Nephron (organoid): ENCODE results near the gene LILRB4.
"Not testable (repeated sequence)": the region's sequence is repeated elsewhere in the genome, so short reads cannot be mapped to it uniquely, and the experiment has no call there.

Source experiments
- H3K27ac Mint-ChIP-seq, 3 experiments: 2 replicates each; pipeline ENCODE4 v1.8.0; 2020; ENCODE audit warnings: mixed read lengths in 3 of 3, mild to moderate bottlenecking in 2 of 3, moderate library complexity in 1 of 3
- H3K27me3 Mint-ChIP-seq: 2 replicates; pipeline ENCODE4 v1.8.0; 2021; ENCODE audit warnings: low read depth, mild to moderate bottlenecking, moderate library complexity, mixed read lengths
- H3K36me3 Mint-ChIP-seq: 2 replicates; pipeline ENCODE4 v1.8.0; 2020; ENCODE audit warnings: low read depth, mixed read lengths
- H3K4me1 Mint-ChIP-seq: 2 replicates; pipeline ENCODE4 v1.8.0; 2020; ENCODE audit warnings: mixed read lengths
- H3K4me3 Mint-ChIP-seq, 3 experiments: 2 replicates each; pipeline ENCODE4 v1.8.0; 2020; ENCODE audit warnings: mild to moderate bottlenecking in 3 of 3, mixed read lengths in 3 of 3, moderate library complexity in 2 of 3
- H3K9me3 Mint-ChIP-seq: 2 replicates; pipeline ENCODE4 v1.8.0; 2020; ENCODE audit warnings: mixed read lengths
- TF ChIP-seq, protein P1 (sequence below), 3 experiments: fragments of 200-600 bp; sonication (generic); IDR thresholded peaks; one replicate each; pipeline ENCODE4 v1.5.0; 2021; ENCODE audit warnings: antibody characterized with exemption in 3 of 3; ENCODE audit not compliant: unreplicated experiment in 3 of 3

LILRB4 gene

DNA sequence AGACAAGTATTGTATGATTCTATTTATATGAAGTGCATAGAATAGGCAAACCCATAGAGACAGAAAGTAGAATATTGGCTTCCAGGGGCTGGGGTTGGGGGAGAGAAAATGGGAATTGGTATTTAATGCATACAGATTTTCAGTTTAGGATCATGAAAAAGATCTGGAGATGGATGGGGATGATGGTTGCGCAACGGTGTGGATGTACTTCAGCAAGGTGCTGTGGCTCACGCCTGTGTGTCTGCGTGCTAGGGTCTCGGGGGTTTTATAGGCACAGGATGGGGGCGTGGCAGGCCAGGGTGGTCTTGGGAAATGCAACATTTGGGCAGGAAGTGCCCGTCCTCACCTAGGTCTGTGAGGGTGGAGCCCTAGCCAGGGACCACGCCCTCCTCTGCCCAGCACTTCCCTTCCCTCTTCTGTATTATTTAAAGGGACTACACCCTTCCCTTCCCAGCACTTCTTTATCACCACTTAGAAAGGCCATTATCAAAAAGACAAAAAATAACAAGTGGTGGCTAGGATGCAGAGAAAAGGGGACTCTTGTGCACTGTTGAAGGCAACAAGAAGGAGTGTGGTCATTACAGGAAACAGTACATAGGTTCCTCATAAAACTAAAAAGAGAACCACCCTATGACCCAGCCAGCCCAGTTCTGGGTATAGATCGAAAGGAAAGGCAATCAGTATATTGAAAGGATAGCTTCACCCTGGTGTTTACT is 29.0 kb downstream of the LILRB4 start:
- TF ChIP-seq, protein P1, sequence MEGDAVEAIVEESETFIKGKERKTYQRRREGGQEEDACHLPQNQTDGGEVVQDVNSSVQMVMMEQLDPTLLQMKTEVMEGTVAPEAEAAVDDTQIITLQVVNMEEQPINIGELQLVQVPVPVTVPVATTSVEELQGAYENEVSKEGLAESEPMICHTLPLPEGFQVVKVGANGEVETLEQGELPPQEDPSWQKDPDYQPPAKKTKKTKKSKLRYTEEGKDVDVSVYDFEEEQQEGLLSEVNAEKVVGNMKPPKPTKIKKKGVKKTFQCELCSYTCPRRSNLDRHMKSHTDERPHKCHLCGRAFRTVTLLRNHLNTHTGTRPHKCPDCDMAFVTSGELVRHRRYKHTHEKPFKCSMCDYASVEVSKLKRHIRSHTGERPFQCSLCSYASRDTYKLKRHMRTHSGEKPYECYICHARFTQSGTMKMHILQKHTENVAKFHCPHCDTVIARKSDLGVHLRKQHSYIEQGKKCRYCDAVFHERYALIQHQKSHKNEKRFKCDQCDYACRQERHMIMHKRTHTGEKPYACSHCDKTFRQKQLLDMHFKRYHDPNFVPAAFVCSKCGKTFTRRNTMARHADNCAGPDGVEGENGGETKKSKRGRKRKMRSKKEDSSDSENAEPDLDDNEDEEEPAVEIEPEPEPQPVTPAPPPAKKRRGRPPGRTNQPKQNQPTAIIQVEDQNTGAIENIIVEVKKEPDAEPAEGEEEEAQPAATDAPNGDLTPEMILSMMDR (IDR thresholded peaks at IDR 0.05; ENCODE audit: unreplicated experiment in 3 of 3), result no peak
- H3K27ac Mint-ChIP-seq, result no peak overlapping the region
- no peak overlapping the region for H3K4me3 Mint-ChIP-seq

DNA sequence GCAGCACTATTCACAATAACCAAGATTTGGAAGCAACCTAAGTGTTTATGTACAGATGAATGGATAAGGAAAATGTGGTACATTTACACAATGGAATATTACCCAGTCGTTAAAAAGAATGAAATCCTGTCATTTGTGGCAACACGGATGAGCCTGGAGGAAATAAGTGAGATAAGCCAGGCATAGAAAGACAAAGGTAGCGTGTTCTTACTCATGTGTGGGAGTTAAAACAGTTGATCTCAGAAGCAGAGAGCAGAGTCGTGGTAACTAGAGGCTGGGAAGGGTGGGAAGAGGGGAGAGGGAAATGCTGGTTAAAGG is 29.5 kb downstream of the LILRB4 start:
- H3K27ac Mint-ChIP-seq, result no peak overlapping the region
- peaks cover 34% of the 10 kb centered on the region for H3K9me3 Mint-ChIP-seq
- TF ChIP-seq, protein P1 (IDR thresholded peaks at IDR 0.05; ENCODE audit: unreplicated experiment in 3 of 3), result no peak
- H3K4me1 Mint-ChIP-seq, result no peaks in the 10 kb centered on the region
- no peaks in the 10 kb centered on the region for H3K27me3 Mint-ChIP-seq
- H3K4me3 Mint-ChIP-seq, result no peak overlapping the region
- no peaks in the 10 kb centered on the region for H3K36me3 Mint-ChIP-seq

More for the DNA sequence above, 29.0 kb downstream of the LILRB4 start:
- Mint-ChIP-seq H3K27me3 (no peaks in the 10 kb centered on the region), H3K9me3 (peaks cover 34% of the 10 kb centered on the region), H3K36me3 (no peaks in the 10 kb centered on the region), H3K4me1 (no peaks in the 10 kb centered on the region)

DNA sequence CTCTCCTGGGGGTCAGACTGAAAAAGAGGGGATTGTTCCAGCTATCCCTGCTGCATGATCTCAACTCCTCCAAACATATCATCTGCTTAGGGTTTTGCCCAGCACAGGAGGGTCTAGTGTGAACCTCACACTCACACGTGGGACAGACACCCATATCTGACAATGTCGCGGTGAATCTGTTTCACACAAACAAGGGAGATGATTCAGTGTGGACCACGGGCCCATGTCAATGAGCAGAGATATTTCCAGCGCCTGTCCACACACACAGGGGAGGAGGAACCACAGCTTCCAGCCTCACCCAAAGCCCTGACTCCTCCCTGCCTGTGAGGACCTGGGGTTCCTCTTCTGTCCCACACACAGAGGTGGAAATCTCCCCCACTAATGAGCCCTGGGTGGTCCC is 31.9 kb downstream of the LILRB4 start:
- peaks cover 4% of the 10 kb centered on the region for H3K36me3 Mint-ChIP-seq
- H3K4me1 Mint-ChIP-seq, result no peaks in the 10 kb centered on the region
- H3K9me3 Mint-ChIP-seq, result peaks cover 43% of the 10 kb centered on the region
- no peak overlapping the region for H3K4me3 Mint-ChIP-seq
- no peaks in the 10 kb centered on the region for H3K27me3 Mint-ChIP-seq
- TF ChIP-seq, protein P1 (IDR thresholded peaks at IDR 0.05; ENCODE audit: unreplicated experiment in 3 of 3), result no peak
- no peak overlapping the region for H3K27ac Mint-ChIP-seq

DNA sequence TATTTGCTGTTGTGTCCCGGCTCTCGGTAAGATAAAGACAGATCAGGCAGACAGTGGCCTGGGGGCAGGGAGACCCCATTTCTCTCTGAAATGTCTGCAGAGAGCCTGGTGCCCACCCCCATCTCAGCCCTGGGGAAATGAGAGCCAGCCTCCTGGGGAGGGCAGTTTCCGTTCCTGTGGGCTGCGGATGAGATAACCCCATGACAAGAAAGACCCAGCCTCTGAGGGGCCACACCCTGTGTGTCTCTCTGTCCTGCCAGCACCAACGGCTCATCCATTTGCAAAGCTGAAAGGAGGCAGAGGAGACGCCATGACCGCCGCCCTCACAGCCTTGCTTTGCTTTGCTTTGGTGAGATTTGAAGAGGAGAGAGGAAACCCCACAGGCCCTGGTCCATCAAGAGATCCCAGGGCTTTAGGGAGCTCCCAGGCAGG is 33.3 kb downstream of the LILRB4 start:
- H3K4me1 Mint-ChIP-seq, result no peaks in the 10 kb centered on the region
- TF ChIP-seq, protein P1 (IDR thresholded peaks at IDR 0.05; ENCODE audit: unreplicated experiment in 3 of 3), result no peak
- no peak overlapping the region for H3K4me3 Mint-ChIP-seq
- H3K9me3 Mint-ChIP-seq, result peaks cover 55% of the 10 kb centered on the region
- no peaks in the 10 kb centered on the region for H3K27me3 Mint-ChIP-seq
- peaks cover 5% of the 10 kb centered on the region for H3K36me3 Mint-ChIP-seq
- H3K27ac Mint-ChIP-seq, result no peak overlapping the region

DNA sequence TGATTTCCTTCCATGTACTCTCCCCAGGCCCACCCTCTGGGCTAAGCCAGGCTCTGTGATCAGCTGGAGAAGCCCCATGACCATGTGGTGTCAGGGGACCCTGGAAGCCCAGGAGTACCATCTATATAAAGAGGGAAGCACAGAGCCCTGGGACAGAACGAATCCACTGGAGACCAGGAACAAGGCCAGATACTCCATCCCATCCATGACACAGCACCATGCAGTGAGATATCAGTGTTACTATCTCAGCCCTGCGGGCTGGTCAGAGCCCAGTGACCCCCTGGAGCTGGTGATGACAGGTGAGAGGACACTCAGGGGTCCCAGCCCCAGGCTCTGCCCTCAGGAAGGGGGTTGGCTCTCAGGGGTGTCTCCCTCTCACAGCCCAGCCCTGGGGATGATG is 34.0 kb downstream of the LILRB4 start:
- Mint-ChIP-seq H3K4me1 (no peaks in the 10 kb centered on the region), H3K27ac (no peak overlapping the region), H3K4me3 (no peak overlapping the region), H3K36me3 (peaks cover 5% of the 10 kb centered on the region), H3K27me3 (no peaks in the 10 kb centered on the region), H3K9me3 (peaks cover 55% of the 10 kb centered on the region)
- TF ChIP-seq, protein P1 (IDR thresholded peaks at IDR 0.05; ENCODE audit: unreplicated experiment in 3 of 3), result no peak

DNA sequence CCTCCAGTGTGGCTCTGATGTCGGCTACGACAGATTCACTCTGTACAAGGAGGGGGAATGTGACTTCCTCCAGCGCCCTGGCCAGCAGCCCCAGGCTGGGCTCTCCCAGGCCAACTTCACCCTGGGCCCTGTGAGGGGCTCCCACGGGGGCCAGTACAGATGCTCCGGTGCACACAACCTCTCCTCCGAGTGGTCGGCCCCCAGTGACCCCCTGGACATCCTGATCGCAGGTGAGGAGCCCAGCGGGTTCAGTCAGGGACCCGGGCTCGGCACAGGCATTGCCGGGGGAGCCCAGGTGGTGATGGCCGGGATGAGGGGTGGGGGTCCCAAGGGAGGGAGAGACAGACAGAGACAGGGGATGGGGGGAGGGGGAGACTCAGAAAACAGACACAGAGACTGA is 34.9 kb downstream of the LILRB4 start:
- not testable (repeated sequence) for H3K27me3 Mint-ChIP-seq, H3K4me3 Mint-ChIP-seq, H3K36me3 Mint-ChIP-seq, H3K27ac Mint-ChIP-seq, H3K4me1 Mint-ChIP-seq
- peaks cover 50% of the 10 kb centered on the region for H3K9me3 Mint-ChIP-seq
